GM06990 (cell line): Measurements from ENCODE around the gene FEM1A.
"Not testable (repeated sequence)": the region's sequence is repeated elsewhere in the genome, so short reads cannot be mapped to it uniquely, and the experiment has no call there.

ENCODE experiments used
- DNase-seq: peaks from one replicate; pipeline ENCODE4 v3.0.0-alpha.2; 2011; ENCODE audit not compliant: insufficient read length; ENCODE audit errors: extremely low read depth
- H3K27me3 ChIP-seq: replicated peaks from 2 replicates; pipeline ENCODE4 v1.6.0; 2011; ENCODE audit warnings: low read length; ENCODE audit not compliant: control insufficient read depth, insufficient read depth
- H3K36me3 ChIP-seq: 2 replicates; pipeline ENCODE4 v1.5.1; 2011; ENCODE audit warnings: low read length; ENCODE audit not compliant: control insufficient read depth, insufficient read depth
- H3K4me3 ChIP-seq: replicated peaks from 2 replicates; pipeline ENCODE4 v1.5.1; 2011; ENCODE audit warnings: low read depth, mild to moderate bottlenecking, control low read depth, low read length
- TF ChIP-seq, protein P1 (sequence below): IDR thresholded peaks from 2 replicates; pipeline ENCODE4 v1.5.1; 2011; ENCODE audit warnings: low read length, control low read depth, mild to moderate bottlenecking, inconsistent platforms; ENCODE audit not compliant: insufficient read depth, poor library complexity, severe bottlenecking

The FEM1A gene

DNA sequence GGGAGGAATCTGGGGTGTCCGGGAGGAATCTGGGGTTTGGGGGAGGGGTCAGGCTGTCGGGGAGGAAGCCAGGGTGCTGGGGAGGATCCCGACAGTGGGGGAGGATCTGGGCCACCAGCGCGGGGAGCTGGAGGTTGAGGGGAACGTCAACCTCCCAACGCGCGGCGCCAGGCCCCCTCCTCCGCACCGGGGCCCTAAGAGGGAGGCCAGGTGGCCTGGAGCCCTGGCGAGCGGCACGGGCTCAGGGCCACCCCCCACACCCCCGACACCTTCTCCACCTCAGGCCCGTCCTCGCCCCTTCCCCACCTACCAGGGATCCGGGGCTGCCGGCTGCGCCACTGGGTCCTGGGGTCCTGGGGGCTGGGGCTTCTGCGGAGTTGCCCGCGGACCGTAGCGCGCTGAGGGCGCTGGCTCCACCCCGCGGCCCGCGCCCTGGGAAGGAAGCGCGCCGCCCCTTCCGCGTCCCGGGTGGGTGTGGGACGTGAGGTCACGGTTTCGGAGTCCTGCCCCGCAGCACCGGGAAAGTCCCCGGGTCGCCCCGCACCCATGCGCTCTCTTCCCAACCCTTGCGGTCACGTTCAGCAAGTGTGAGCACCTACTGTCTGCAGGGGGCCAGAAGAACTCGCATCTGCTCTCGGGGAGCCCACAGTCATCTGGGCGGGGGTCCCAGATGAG lies 39.9 kb downstream of the FEM1A start, which contains the start of gene TICAM1:
TSS of gene TICAM1 (minus strand) at position 409 of the 675 bp plus-strand sequence. CDS start 13,335 bp downstream, outside the sequence.
- H3K27me3 ChIP-seq: no peaks in the 10 kb centered on the region
- peak; percentile 86 for DNase-seq
- H3K36me3 ChIP-seq: no peaks in the 10 kb centered on the region; the same call in 1 of the 2 replicates
- TF ChIP-seq, protein P1, sequence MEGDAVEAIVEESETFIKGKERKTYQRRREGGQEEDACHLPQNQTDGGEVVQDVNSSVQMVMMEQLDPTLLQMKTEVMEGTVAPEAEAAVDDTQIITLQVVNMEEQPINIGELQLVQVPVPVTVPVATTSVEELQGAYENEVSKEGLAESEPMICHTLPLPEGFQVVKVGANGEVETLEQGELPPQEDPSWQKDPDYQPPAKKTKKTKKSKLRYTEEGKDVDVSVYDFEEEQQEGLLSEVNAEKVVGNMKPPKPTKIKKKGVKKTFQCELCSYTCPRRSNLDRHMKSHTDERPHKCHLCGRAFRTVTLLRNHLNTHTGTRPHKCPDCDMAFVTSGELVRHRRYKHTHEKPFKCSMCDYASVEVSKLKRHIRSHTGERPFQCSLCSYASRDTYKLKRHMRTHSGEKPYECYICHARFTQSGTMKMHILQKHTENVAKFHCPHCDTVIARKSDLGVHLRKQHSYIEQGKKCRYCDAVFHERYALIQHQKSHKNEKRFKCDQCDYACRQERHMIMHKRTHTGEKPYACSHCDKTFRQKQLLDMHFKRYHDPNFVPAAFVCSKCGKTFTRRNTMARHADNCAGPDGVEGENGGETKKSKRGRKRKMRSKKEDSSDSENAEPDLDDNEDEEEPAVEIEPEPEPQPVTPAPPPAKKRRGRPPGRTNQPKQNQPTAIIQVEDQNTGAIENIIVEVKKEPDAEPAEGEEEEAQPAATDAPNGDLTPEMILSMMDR: no peak
- peak within 1 kb of the TSS; percentile 92 for H3K4me3 ChIP-seq

GRCh38 chr19:4831979-4832340 lies 40.4 kb downstream of the FEM1A start:
- H3K4me3 ChIP-seq: peak overlapping the region; percentile 92
- DNase-seq, H3K27me3 ChIP-seq, H3K36me3 ChIP-seq: not testable (repeated sequence)

- TF ChIP-seq, protein P1: no peak
- H3K36me3 ChIP-seq: no peaks in the 10 kb centered on the region; the same call in 1 of the 2 replicates
- DNase-seq: no peak
- no peak overlapping the region for H3K4me3 ChIP-seq
- H3K27me3 ChIP-seq: no peaks in the 10 kb centered on the region
Measured at GRCh38 chr19:4832776-4833175, 41.2 kb downstream of the FEM1A start.

DNA sequence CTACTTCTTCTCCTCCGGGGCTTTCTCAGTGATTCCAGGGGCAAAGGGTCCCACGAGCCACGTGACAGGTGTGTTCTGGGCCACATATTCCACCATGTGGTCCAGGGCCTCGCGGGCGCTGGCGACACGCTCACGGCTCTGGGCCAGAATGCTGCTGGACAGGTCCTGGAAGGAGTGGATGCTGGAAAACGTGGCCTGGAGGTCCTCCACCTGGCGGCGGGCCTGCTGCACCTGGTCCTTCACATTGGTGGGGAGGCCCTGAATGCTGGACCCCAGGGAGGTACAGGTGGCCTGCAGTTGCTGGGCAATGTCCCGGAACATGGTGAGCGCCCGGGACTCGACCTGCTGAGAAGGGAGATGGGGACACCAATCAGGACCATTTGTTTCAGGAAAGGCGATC lies 47.7 kb downstream of the FEM1A start:
- Histone ChIP-seq H3K27me3 (no peaks in the 10 kb centered on the region), H3K4me3 (no peak overlapping the region), H3K36me3 (peaks cover 2% of the 10 kb centered on the region)
- TF ChIP-seq, protein P1: no peak
- DNase-seq: no peak

GRCh38 chr19:4843647-4843965 lies 52.1 kb downstream of the FEM1A start:
- H3K4me3 ChIP-seq: no peak overlapping the region
- TF ChIP-seq, protein P1: no peak
- peaks cover 11% of the 10 kb centered on the region for H3K36me3 ChIP-seq
- H3K27me3 ChIP-seq: no peaks in the 10 kb centered on the region
- DNase-seq: no peak

- TF ChIP-seq, protein P1: no peak
- H3K27me3 ChIP-seq: no peaks in the 10 kb centered on the region
- H3K36me3 ChIP-seq: peaks cover 9% of the 10 kb centered on the region
- no peak overlapping the region for H3K4me3 ChIP-seq
- DNase-seq: no peak
Measured at GRCh38 chr19:4844348-4845179, 53.0 kb downstream of the FEM1A start.

DNA sequence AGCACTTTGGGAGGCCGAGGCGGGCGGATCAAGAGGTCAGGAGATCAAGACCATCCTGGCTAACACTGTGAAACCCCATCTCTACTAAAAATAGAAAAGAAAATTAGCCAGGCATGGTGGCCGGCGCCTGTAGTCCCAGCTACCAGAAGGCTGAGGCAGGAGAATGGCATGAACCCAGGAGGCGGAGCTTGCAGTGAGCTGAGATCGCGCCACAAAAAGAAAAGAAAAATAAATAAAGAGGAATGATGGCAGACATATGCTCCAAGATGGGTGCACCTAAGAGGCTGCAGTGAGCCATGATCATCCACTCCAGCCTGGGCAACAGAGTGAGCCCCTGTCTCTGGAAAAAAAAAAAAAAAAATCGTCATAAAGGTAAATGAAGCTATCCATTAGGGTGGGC lies 54.4 kb downstream of the FEM1A start:
- not testable (repeated sequence) for H3K4me3 ChIP-seq, H3K27me3 ChIP-seq, H3K36me3 ChIP-seq, DNase-seq
